Stimulated activated CD8-positive, alpha-beta memory T cell treated with anti-CD3 and anti-CD28 coated beads, Interleukin-15, amount 100 ng/mL, for 48 hours (primary cell): Measurements from ENCODE around the gene PLXNA4.

Experiments used
- DNase-seq, 2 donors: peaks; one replicate each; pipeline ENCODE4 v3.0.0-alpha.2; 2020; ENCODE audit warnings: low read depth in 2 of 2

PLXNA4 gene

GRCh38 chr7:132564849-132565248, 11.4 kb downstream of the PLXNA4 start:
- no peak for DNase-seq

- DNase-seq, result no peak
Measured at GRCh38 chr7:132564090-132564489, 12.2 kb downstream of the PLXNA4 start.

GRCh38 chr7:132562690-132563089, 13.6 kb downstream of the PLXNA4 start:
- no peak for DNase-seq

- no peak for DNase-seq
Measured at GRCh38 chr7:132561763-132562162, 14.5 kb downstream of the PLXNA4 start.

- DNase-seq, result no peak
Measured at GRCh38 chr7:132560825-132561529, 15.3 kb downstream of the PLXNA4 start.

- no peak for DNase-seq
Measured at GRCh38 chr7:132560105-132560504, 16.2 kb downstream of the PLXNA4 start.

GRCh38 chr7:132558815-132559214, 17.5 kb downstream of the PLXNA4 start:
- no peak for DNase-seq

GRCh38 chr7:132557489-132558044, 18.7 kb downstream of the PLXNA4 start:
- DNase-seq, result no peak

GRCh38 chr7:132554446-132554845, 21.8 kb downstream of the PLXNA4 start:
- no peak for DNase-seq

GRCh38 chr7:132553031-132553430, 23.2 kb downstream of the PLXNA4 start:
- no peak for DNase-seq

- DNase-seq, result no peak
Measured at GRCh38 chr7:132551886-132552285, 24.4 kb downstream of the PLXNA4 start.

GRCh38 chr7:132551439-132551838, 24.8 kb downstream of the PLXNA4 start:
- DNase-seq, result no peak

GRCh38 chr7:132548489-132549078, 27.7 kb downstream of the PLXNA4 start:
- DNase-seq, result no peak

- DNase-seq, result no peak
Measured at GRCh38 chr7:132547821-132548220, 28.4 kb downstream of the PLXNA4 start.

- no peak for DNase-seq
Measured at GRCh38 chr7:132546366-132547127, 29.7 kb downstream of the PLXNA4 start.

GRCh38 chr7:132545756-132546155, 30.5 kb downstream of the PLXNA4 start:
- no peak for DNase-seq

- DNase-seq, result no peak
Measured at GRCh38 chr7:132544999-132545398, 31.3 kb downstream of the PLXNA4 start.

GRCh38 chr7:132544025-132544424, 32.2 kb downstream of the PLXNA4 start:
- DNase-seq, result no peak

- DNase-seq, result no peak
Measured at GRCh38 chr7:132542895-132543294, 33.4 kb downstream of the PLXNA4 start.

GRCh38 chr7:132541656-132542055, 34.6 kb downstream of the PLXNA4 start:
- no peak for DNase-seq

- no peak for DNase-seq
Measured at GRCh38 chr7:132537456-132538145, 38.7 kb downstream of the PLXNA4 start.
